Endothelial cell of umbilical vein (primary cell): ENCODE results near the gene CARS1. TPM values are rescaled to one million over a fixed set of nuclear protein-coding genes. Genes with fewer than 3 reads are reported as not detected.

ENCODE experiments used
- BruUV-seq: library from RNA; stranded (reverse); fragments of 400-500 nt; replicated peaks from 2 replicates; lab custom pipeline; 2021; lab: Mats Ljungman, UMichigan
- CTCF ChIA-PET: fragments of 300-600, 350-600 bp; sonication (Branson Sonifier 250); formaldehyde crosslinking; loops from one replicate; lab custom pipeline; 2021; ENCODE audit warnings: antibody characterized with exemption, inconsistent platforms; lab: Charles Lee
- POLR2A ChIA-PET: fragments of 300-600, 350-600 bp; sonication (Branson Sonifier 250); formaldehyde crosslinking; loops from one replicate; lab custom pipeline; 2021; ENCODE audit warnings: antibody characterized with exemption, inconsistent platforms; lab: Charles Lee
- DNase-seq: peaks from one replicate; pipeline ENCODE4 v3.0.0-alpha.2; 2011; ENCODE audit warnings: low read depth, low spot score
- FAIRE-seq: peaks from 2 replicates; lab custom pipeline; 2011; peaks lifted over from hg19 to GRCh38; lab: Jason Lieb, UNC
- H2AFZ ChIP-seq: 2 replicates; pipeline ENCODE4 v1.6.0; 2012; ENCODE audit warnings: low read depth, low read length, control low read depth, inconsistent platforms
- H3K27ac ChIP-seq: 2 replicates; pipeline ENCODE4 v1.5.1; 2011; ENCODE audit warnings: low read depth, mild to moderate bottlenecking, control low read depth, low read length, moderate library complexity; ENCODE audit not compliant: insufficient read depth
- H3K27me3 ChIP-seq, 2 experiments: 2 replicates each; pipeline versions ENCODE4 v1.6.0 to v1.6.1; 2011; ENCODE audit warnings: low read length in 2 of 2, mixed read lengths in 1 of 2; ENCODE audit not compliant: control insufficient read depth in 2 of 2, insufficient read depth in 2 of 2
- H3K36me3 ChIP-seq, 2 experiments: 2 replicates in 1 of 2; 3 replicates in 1 of 2; pipeline ENCODE4 v1.5.1; 2011; ENCODE audit warnings: low read length in 2 of 2, mild to moderate bottlenecking in 1 of 2, moderate library complexity in 1 of 2; ENCODE audit not compliant: control insufficient read depth in 2 of 2, insufficient read depth in 2 of 2; ENCODE audit errors: extremely low read depth in 1 of 2
- H3K4me1 ChIP-seq: 3 replicates; pipeline ENCODE4 v1.5.1; 2011; ENCODE audit warnings: mild to moderate bottlenecking, low read length; ENCODE audit not compliant: control insufficient read depth, insufficient read depth; ENCODE audit errors: extremely low read depth
- H3K4me2 ChIP-seq: 2 replicates; pipeline ENCODE4 v1.6.1; 2011; ENCODE audit warnings: low read length, control low read depth, mixed read lengths; ENCODE audit not compliant: insufficient read depth
- H3K4me3 ChIP-seq, 3 experiments: fragments of 200-600 bp in 1 of 3; sonication (generic), shearing (Covaris generic) in 1 of 3; replicated peaks in 1 of 3; 2 replicates each; pipeline ENCODE4 v1.5.1; 2011 to 2016; ENCODE audit warnings: control low read depth in 3 of 3, low read length in 3 of 3, mild to moderate bottlenecking in 2 of 3, inconsistent platforms in 1 of 3, low read depth in 1 of 3, moderate library complexity in 1 of 3; ENCODE audit not compliant: insufficient read depth in 1 of 3
- H3K79me2 ChIP-seq: 2 replicates; pipeline ENCODE4 v1.6.0; 2012; ENCODE audit warnings: low read length, inconsistent platforms; ENCODE audit not compliant: control insufficient read depth, insufficient read depth
- H3K9ac ChIP-seq: replicated peaks from 2 replicates; pipeline ENCODE3; 2011; ENCODE audit warnings: low read length, control low read depth; ENCODE audit not compliant: insufficient read depth; ENCODE audit errors: extremely low read depth
- H3K9me1 ChIP-seq: replicated peaks from 3 replicates; pipeline ENCODE4 v1.6.0; 2011; ENCODE audit warnings: mild to moderate bottlenecking, low read length; ENCODE audit not compliant: control insufficient read depth, insufficient read depth; ENCODE audit errors: extremely low read depth
- H3K9me3 ChIP-seq: replicated peaks from 2 replicates; pipeline ENCODE4 v1.5.1; 2012; ENCODE audit warnings: low read length, inconsistent platforms; ENCODE audit not compliant: control insufficient read depth, insufficient read depth
- H4K20me1 ChIP-seq: replicated peaks from 2 replicates; pipeline ENCODE3; 2011; ENCODE audit warnings: mild to moderate bottlenecking, low read length; ENCODE audit not compliant: control insufficient read depth, insufficient read depth; ENCODE audit errors: extremely low read depth
- EZH2 ChIP-seq: IDR thresholded peaks from 2 replicates; pipeline ENCODE4 v1.6.1; 2012; ENCODE audit warnings: borderline replicate concordance, low read depth, mild to moderate bottlenecking, moderate library complexity, low read length, inconsistent platforms; ENCODE audit not compliant: severe bottlenecking
- FOS ChIP-seq: IDR thresholded peaks from 2 replicates; pipeline ENCODE4 v1.6.1; 2011; ENCODE audit warnings: mild to moderate bottlenecking, low read length, moderate library complexity, borderline replicate concordance; ENCODE audit not compliant: insufficient read depth
- GATA2 ChIP-seq: IDR thresholded peaks from 2 replicates; pipeline ENCODE4 v1.7.0; 2011; ENCODE audit warnings: low read depth, mild to moderate bottlenecking, moderate library complexity, mixed read lengths, low read length; ENCODE audit not compliant: insufficient read length, insufficient read depth
- JUN ChIP-seq: IDR thresholded peaks from 2 replicates; pipeline ENCODE4 v1.6.1; 2011; ENCODE audit warnings: borderline replicate concordance, low read depth; ENCODE audit not compliant: insufficient read length, insufficient read depth
- MAX ChIP-seq: IDR thresholded peaks from 2 replicates; pipeline ENCODE4 v1.6.1; 2011; ENCODE audit not compliant: insufficient read depth, insufficient read length
- MYC ChIP-seq: IDR thresholded peaks from one replicate; pipeline ENCODE4 v1.6.1; 2011; ENCODE audit warnings: mild to moderate bottlenecking, low read depth, low read length
- POLR2A ChIP-seq: IDR thresholded peaks from 2 replicates; pipeline ENCODE4 v1.6.1; 2012; ENCODE audit warnings: low read depth, mild to moderate bottlenecking, control low read depth, low read length
- POLR2AphosphoS5 ChIP-seq: IDR thresholded peaks from 2 replicates; pipeline ENCODE4 v1.6.1; 2012; ENCODE audit warnings: low read depth, mild to moderate bottlenecking, control low read depth, low read length, moderate library complexity; ENCODE audit not compliant: insufficient read depth
- dilution Hi-C: fragments of 300-500 bp; cut with MboI; formaldehyde crosslinking; loops from one replicate; pipeline ENCODE4 v1.15.0; 2019; ENCODE audit warnings: low sequenced_read_pairs; ENCODE audit not compliant: extremely low pct_ligation_motif_present
- intact Hi-C: fragments of 100-400 bp; cut with micrococcal nuclease; formaldehyde crosslinking; loops from one replicate; pipeline ENCODE4 v1.10.0; 2022
- polyA plus RNA-seq, 4 experiments: library from polyadenylated mRNA; depleted of rRNA in 3 of 4; stranded (reverse) in 3 of 4; unstranded in 1 of 4; fragments of >200 nt; gene quantifications; 2 replicates each; pipeline versions ENCODE4 v1.2.1 to v1.2.3, GENCODE V29; 2011 to 2012; ENCODE audit warnings: missing spikeins in 1 of 4
- total RNA-seq: library from RNA; stranded (reverse); gene quantifications from 2 replicates; pipeline ENCODE4 v1.2.3, GENCODE V29; 2021
- TF ChIP-seq, protein P1 (sequence below), 2 donors: IDR thresholded peaks; 1 replicate in 1 of 2; 2 replicates in 1 of 2; pipeline ENCODE4 v1.5.1; 2011; ENCODE audit warnings: low read length in 2 of 2, mild to moderate bottlenecking in 2 of 2, moderate library complexity in 2 of 2, control low read depth in 1 of 2, inconsistent platforms in 1 of 2, low read depth in 1 of 2; ENCODE audit not compliant: insufficient read depth in 1 of 2; ENCODE audit errors: extremely low read depth in 1 of 2

Gene CARS1
- total and polyA plus RNA-seq, 2 donors (not counting 3 experiments of a cell fraction or from before 2014, with no cell fraction given), result 43.5 to 66.2 TPM

- H2AFZ ChIP-seq, result no peak overlapping the region
- H3K9me3 ChIP-seq, result no peaks in the 10 kb centered on the region
- intact Hi-C loops (no loop called here), dilution Hi-C loops (no loop called here)
- no peak for FAIRE-seq
- H3K79me2 ChIP-seq, result peaks cover 16% of the 10 kb centered on the region
- no peak overlapping the region for H3K27ac ChIP-seq
- H3K27me3 ChIP-seq, result peaks cover 0 to 2% of the 10 kb centered on the region in 2 experiments
- ChIA-PET CTCF (interaction anchor here (2.3 kb wide), 1 partner anchor 31 kb away, joined by 6 read pairs; no protein-coding TSS in a partner anchor), POLR2A (no interaction called here)
- no TSS peak for BruUV-seq
- no peak overlapping the region for H3K4me3 ChIP-seq
- H4K20me1 ChIP-seq, result no peaks in the 10 kb centered on the region
- H3K4me2 ChIP-seq, result no peak overlapping the region
- no peak for DNase-seq
- H3K36me3 ChIP-seq, result no peaks in the 10 kb centered on the region
- TF ChIP-seq MYC (no peak), JUN (no peak), POLR2A (no peak), EZH2 (no peak), GATA2 (no peak), FOS (no peak), MAX (no peak), POLR2AphosphoS5 (no peak)
- TF ChIP-seq, protein P1, sequence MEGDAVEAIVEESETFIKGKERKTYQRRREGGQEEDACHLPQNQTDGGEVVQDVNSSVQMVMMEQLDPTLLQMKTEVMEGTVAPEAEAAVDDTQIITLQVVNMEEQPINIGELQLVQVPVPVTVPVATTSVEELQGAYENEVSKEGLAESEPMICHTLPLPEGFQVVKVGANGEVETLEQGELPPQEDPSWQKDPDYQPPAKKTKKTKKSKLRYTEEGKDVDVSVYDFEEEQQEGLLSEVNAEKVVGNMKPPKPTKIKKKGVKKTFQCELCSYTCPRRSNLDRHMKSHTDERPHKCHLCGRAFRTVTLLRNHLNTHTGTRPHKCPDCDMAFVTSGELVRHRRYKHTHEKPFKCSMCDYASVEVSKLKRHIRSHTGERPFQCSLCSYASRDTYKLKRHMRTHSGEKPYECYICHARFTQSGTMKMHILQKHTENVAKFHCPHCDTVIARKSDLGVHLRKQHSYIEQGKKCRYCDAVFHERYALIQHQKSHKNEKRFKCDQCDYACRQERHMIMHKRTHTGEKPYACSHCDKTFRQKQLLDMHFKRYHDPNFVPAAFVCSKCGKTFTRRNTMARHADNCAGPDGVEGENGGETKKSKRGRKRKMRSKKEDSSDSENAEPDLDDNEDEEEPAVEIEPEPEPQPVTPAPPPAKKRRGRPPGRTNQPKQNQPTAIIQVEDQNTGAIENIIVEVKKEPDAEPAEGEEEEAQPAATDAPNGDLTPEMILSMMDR (IDR thresholded peaks at IDR 0.05; ENCODE audit: extremely low read depth in 1 of 2, insufficient read depth in 1 of 2, low read depth in 1 of 2, low read length in 2 of 2), result no peak
- no peak overlapping the region for H3K9ac ChIP-seq
- peaks cover 9% of the 10 kb centered on the region for H3K4me1 ChIP-seq
- H3K9me1 ChIP-seq, result no peaks in the 10 kb centered on the region
Observed at GRCh38 chr11:3060436-3061025, 3.3 kb upstream of the CARS1 start.
